Gastroesophageal sphincter (tissue), 4 donors: Measurements from ENCODE around the gene CPN2. TPM values are rescaled to one million over a fixed set of nuclear protein-coding genes. Genes with fewer than 3 reads are reported as not detected.

Experiments used
- ATAC-seq: fragments of 150-250 bp; one replicate; pipeline ENCODE4 v1.9.1; 2016; ENCODE audit warnings: mild to moderate bottlenecking, moderate library complexity
- H3K27ac ChIP-seq, 4 donors: fragments of 200-600 bp; sonication (generic) in 3 of 4; 1 replicate in 3 of 4; 2 replicates in 1 of 4; pipeline ENCODE4 v1.5.1; 2016 to 2019
- H3K27me3 ChIP-seq: fragments of 200-600 bp; sonication (generic); one replicate; pipeline ENCODE4 v1.5.1; 2019
- H3K36me3 ChIP-seq, 2 donors: fragments of 200-600 bp; sonication (generic); one replicate each; pipeline ENCODE4 v1.5.1; 2019; ENCODE audit warnings: control low read depth in 1 of 2
- H3K4me1 ChIP-seq, 3 donors: fragments of 200-600 bp; sonication (generic); 1 replicate in 2 of 3; 2 replicates in 1 of 3; pipeline ENCODE4 v1.5.1; 2016 to 2019; ENCODE audit warnings: control low read depth in 2 of 3
- H3K4me3 ChIP-seq, 2 donors: fragments of 200-600 bp; sonication (generic); one replicate each; pipeline ENCODE4 v1.5.1; 2019; ENCODE audit warnings: mild to moderate bottlenecking in 1 of 2, moderate library complexity in 1 of 2
- H3K9me3 ChIP-seq, 3 donors: fragments of 200-600 bp; sonication (generic); one replicate each; pipeline ENCODE4 v1.5.1; 2017 to 2019; ENCODE audit warnings: control low read depth in 2 of 3
- CTCF ChIP-seq, 4 experiments: fragments of 200-600 bp in 2 of 4; fragments of 450-650 bp in 2 of 4; sonication (generic) in 1 of 4; IDR thresholded peaks; one replicate each; pipeline ENCODE4 v1.5.1; 2017 to 2019; ENCODE audit warnings: antibody characterized with exemption in 4 of 4, mild to moderate bottlenecking in 2 of 4, moderate library complexity in 2 of 4
- EP300 ChIP-seq: sonication (generic); formaldehyde crosslinking; IDR thresholded peaks from one replicate; pipeline ENCODE4 v1.6.1; 2017; ENCODE audit warnings: antibody characterized with exemption, mild to moderate bottlenecking
- POLR2A ChIP-seq, 2 donors: fragments of 450-650 bp; IDR thresholded peaks; one replicate each; pipeline ENCODE4 v1.6.1; 2017; ENCODE audit warnings: antibody characterized with exemption in 2 of 2, mild to moderate bottlenecking in 2 of 2, moderate library complexity in 1 of 2
- POLR2AphosphoS5 ChIP-seq: sonication (generic); formaldehyde crosslinking; IDR thresholded peaks from one replicate; pipeline ENCODE4 v1.6.1; 2017; ENCODE audit warnings: antibody characterized with exemption
- WGBS, 2 donors: methylation state at CpG; one replicate each; pipeline ENCODE4 v1.1.5; 2018; ENCODE audit warnings: low coverage in 1 of 2; 5-methylcytosine and 5-hydroxymethylcytosine counted together
- total RNA-seq, 4 donors: library from RNA; depleted of rRNA; stranded (reverse); fragments of >200 nt; gene quantifications; one replicate each; pipeline ENCODE4 v1.1.0, GENCODE V29; 2016

Gene CPN2
- total RNA-seq, 4 donors from 2014 or later, result not detected

- 89% methylated on average over 8 of the region's 10 CpGs; no CpG with 5 or more reads in 1 of the 2 donors for WGBS, 2 donors
- H3K4me3 ChIP-seq, result no peak overlapping the region
Observed at GRCh38 chr3:194330160-194330559, 21.0 kb downstream of the CPN2 start.

GRCh38 chr3:194329583-194329965 lies 21.6 kb downstream of the CPN2 start:
- peaks cover 12% of the 10 kb centered on the region for H3K27me3 ChIP-seq
- no peaks in the 10 kb centered on the region for H3K9me3 ChIP-seq
- H3K36me3 ChIP-seq, result no peaks in the 10 kb centered on the region
- ATAC-seq, result no peak
- TF ChIP-seq POLR2AphosphoS5 (no peak), CTCF (IDR thresholded peaks at IDR 0.05) (no peak), POLR2A (IDR thresholded peaks at IDR 0.05) (no peak), EP300 (no peak)
- peak overlapping the region in 1 of 4 donors; percentile 41 for H3K27ac ChIP-seq
- H3K4me1 ChIP-seq, result peaks cover 0 to 36% (median 8%) of the 10 kb centered on the region in 3 donors
- WGBS, 2 donors, result 80 to 100% methylated on average over 1 of the region's 7 CpGs
- no peak overlapping the region for H3K4me3 ChIP-seq

More at GRCh38 chr3:194330160-194330559, 21.0 kb downstream of the CPN2 start:
- peaks cover 12% of the 10 kb centered on the region for H3K27me3 ChIP-seq
- no peaks in the 10 kb centered on the region for H3K9me3 ChIP-seq
- H3K36me3 ChIP-seq, result no peaks in the 10 kb centered on the region
- H3K4me1 ChIP-seq, result peaks cover 0 to 35% (median 8%) of the 10 kb centered on the region in 3 donors
- no peak for ATAC-seq
- peak overlapping the region in 3 of 4 donors; percentile 20 to 41 (median 37) for H3K27ac ChIP-seq
- TF ChIP-seq POLR2AphosphoS5 (no peak), CTCF (IDR thresholded peaks at IDR 0.05) (no peak), EP300 (no peak), POLR2A (IDR thresholded peaks at IDR 0.05) (no peak)

- 72 to 77% methylated on average over 9 to 13 of the region's 14 CpGs for WGBS, 2 donors
- peaks cover 0 to 41% (median 9%) of the 10 kb centered on the region in 3 donors for H3K4me1 ChIP-seq
- H3K27me3 ChIP-seq, result peaks cover 12% of the 10 kb centered on the region
Observed at GRCh38 chr3:194328942-194329582, 22.1 kb downstream of the CPN2 start.

GRCh38 chr3:194328053-194328657 lies 23.0 kb downstream of the CPN2 start:
- H3K9me3 ChIP-seq, result no peaks in the 10 kb centered on the region
- H3K27ac ChIP-seq, result no peak overlapping the region
- WGBS, 2 donors, result 71% methylated on average over 18 of the region's 27 CpGs; no CpG with 5 or more reads in 1 of the 2 donors
- peaks cover 0 to 41% (median 10%) of the 10 kb centered on the region in 3 donors for H3K4me1 ChIP-seq
- no peaks in the 10 kb centered on the region for H3K36me3 ChIP-seq
- H3K4me3 ChIP-seq, result no peak overlapping the region
- no peak for ATAC-seq
- TF ChIP-seq CTCF (IDR thresholded peaks at IDR 0.05) (no peak), EP300 (no peak), POLR2A (IDR thresholded peaks at IDR 0.05) (no peak), POLR2AphosphoS5 (no peak)
- H3K27me3 ChIP-seq, result peaks cover 12% of the 10 kb centered on the region

More at GRCh38 chr3:194328942-194329582, 22.1 kb downstream of the CPN2 start:
- no peaks in the 10 kb centered on the region for H3K9me3 ChIP-seq
- no peaks in the 10 kb centered on the region for H3K36me3 ChIP-seq
- no peak overlapping the region for H3K27ac ChIP-seq
- no peak for TF ChIP-seq CTCF (IDR thresholded peaks at IDR 0.05)
- no peak for ATAC-seq
- H3K4me3 ChIP-seq, result no peak overlapping the region
